GM11168 (cell line): ENCODE measurements around the gene TDRD12.

Experiments used
- in situ Hi-C: fragments of 300-500 bp; cut with MboI; formaldehyde crosslinking; loops from one replicate; pipeline ENCODE4 v1.12.0; 2022; ENCODE audit warnings: low sequenced_read_pairs; ENCODE audit not compliant: unreplicated experiment

TDRD12 gene

DNA sequence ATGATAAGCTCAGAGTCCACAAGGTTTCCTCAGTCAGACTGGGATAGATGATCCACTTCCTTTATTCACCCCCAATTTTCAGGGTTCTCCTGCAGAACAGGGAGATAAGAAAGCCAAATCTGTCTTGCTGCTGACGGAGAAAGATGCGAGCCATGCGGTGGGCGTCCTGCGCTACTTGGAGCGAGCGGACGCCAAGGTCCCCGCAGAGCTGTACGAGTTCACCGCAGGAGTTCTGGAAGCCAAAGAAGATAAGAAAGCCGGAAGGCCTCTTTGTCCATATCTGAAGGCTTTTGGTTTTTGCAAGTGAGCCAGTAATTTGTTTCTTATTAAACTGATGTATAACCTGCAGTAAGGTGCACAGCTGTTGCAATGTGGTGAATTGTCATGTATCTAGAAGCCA, 83.3 kb downstream of the TDRD12 start:
- in situ Hi-C loops = no loop called here

DNA sequence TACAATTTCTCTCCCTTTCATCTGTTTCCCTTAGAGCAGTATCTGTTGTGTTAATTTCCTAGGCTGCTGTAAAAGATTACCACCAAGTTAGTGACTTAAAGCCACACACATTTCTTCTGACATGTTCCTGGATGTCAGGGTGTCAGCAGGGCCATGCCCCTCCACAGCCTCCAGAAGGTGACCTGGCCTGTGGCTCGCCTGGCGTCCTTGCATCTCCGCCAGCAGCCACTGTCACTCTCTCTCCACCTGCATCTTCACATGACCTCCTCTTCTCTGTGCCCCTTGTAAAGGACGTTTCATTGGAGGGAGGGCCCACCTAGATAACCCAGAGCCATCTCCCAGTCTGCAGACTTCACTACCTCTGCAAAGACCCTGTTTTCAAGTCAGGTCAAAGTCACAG, 88.7 kb downstream of the TDRD12 start:
- in situ Hi-C loops = no loop called here

DNA sequence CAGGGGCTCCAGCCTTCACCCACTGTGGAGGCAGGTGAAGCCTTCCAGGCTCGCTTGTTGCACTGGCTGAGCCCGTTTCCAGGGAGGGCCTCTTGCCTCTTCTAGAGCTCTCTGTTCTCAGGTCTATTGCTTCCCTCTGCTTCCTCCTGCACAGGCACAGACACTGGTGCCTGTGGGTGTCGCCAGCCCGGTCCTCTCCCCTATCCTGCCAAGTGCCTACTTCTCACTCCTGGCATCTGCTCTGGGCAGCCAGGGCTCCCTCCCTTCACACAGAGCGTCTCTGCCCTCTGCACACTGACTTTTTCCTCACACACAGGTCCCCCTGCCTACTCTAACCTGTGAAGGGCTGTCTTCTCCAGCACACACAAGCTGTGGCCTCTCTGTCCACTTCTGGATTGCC, 89.7 kb downstream of the TDRD12 start:
- in situ Hi-C loops = no loop called here

DNA sequence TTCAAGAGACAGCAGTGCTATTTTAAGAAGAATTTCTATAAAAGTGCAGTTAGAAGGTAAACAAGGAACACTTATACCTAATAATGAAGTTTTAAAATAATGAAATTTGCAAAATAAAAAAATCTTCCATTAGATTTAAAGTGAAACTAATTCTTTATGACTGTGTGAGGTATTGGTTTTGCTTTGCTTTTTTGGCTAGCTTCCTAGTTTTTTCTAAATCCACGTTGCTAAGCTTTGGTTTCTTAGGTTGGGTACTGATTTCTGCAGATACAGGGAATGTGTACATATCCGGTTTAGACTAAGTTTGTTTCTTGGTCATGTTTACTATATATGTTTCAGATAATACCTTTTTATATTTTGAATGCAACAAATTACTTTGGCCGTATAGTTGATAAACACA, 90.2 kb downstream of the TDRD12 start:
- in situ Hi-C loops = no loop called here

DNA sequence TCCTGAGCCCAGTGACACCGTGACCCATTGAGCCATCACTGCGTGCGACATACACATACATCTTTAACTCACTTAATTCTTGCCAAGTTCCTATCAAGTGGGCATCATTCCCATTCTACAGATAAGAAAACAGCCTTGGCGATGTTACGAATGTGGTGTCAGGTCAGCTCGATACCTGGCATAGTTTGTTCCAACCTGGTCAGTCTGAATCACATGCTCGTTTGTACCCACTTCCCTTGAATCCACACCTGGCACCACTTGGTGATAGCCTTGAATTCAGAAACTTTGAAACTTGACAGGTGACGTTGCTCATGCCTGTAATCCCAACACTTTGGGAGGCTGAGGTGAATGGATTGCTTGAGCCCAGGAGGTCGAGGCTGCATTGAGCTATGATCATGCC, 90.9 kb downstream of the TDRD12 start:
- in situ Hi-C loops = no loop called here

- in situ Hi-C loops = no loop called here
These were observed 91.6 kb downstream of the TDRD12 start for GRCh38 chr19:32811151-32811550.

- in situ Hi-C loops = no loop called here
These were observed 92.5 kb downstream of the TDRD12 start for GRCh38 chr19:32812036-32812435.

DNA sequence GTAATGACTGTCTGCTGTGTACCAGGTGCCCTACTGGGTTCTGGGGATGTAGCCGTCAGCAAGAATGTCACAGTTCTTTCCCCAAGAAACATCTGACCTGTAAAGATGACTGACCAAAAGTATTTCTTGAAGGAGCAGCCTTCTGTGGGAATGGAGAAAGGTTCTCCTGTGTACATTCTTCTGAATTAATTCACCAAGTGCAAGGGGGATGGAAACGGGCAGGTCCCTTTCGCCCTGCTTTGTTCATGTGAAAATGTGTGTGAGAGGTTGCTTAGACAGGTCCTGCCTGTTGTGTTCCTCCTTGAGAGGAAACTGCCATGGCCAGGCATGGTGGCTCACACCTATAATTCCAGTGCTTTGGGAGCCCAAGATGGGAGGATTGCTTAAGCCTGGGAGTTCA, 93.0 kb downstream of the TDRD12 start:
- in situ Hi-C loops = no loop called here

DNA sequence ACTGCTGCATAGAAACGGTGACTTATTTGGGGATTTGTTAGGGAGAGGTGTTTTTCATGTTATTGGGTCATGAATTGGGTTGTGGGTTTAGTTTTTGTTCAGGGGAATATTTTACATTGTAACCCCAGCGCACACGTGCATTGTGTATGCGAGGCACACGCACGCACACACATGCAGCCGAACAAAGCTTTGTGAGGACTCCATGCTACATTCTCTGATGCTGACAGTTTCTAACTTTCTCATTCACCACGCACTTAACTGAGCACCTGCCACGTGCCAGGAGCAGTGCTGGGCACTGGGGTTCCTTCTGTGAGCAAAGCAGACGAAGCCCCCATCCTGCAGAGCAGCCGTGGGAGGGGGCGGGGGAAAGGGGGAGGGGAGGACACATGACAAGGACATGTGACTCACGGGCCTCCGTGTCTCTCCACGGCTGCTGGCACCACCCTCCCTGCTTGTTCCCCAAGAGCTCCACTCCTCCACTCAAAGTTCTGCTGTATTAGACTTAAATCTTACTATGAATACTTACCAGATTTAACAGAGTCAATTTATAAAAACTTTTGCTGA, 94.4 kb downstream of the TDRD12 start:
- in situ Hi-C loops = no loop called here

DNA sequence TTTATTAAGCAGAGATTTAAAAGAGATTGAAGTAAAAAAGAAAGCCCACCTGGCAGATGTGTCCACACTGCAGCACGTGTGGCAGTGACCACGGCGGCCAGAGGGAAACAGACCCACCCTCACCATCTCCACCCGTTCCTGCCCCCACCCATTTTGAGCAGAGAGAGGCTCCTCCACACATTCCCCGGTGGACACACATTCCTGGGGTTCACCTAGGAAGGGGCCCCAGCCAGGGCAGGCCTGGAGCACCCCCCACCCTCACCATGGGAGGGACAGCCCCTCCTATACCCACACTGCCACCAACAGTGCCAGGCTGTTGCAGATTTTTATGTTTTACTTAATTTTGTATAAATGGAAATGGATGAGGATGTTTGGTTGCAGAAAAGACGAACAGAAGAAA, 95.1 kb downstream of the TDRD12 start:
- in situ Hi-C loops = no loop called here

DNA sequence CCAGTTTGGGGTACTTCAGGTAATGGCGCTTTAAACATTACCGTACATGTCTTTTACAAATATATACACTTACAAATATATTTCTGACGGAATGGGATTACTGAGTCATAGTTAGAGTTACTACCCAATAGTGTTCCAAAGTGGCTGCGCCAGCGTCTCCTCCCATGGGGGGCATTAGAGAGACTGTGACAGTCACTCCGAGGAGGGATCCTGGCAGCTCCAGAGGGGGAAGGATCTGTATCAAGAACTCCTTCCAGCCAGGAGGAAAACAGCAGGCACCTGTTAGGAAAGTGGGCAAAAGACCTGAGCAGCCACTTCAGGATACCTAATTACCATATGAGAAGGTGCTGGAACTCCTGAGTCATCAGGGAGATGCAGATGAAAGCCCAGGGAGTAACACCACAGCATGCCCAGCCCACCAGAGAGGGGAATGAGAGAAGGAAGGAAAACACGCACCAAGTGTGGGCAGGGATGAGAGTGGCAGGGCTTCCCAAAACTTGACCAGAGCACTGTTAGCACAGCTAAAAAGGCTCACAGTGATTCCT, 97.1 kb downstream of the TDRD12 start:
- in situ Hi-C loops = no loop called here

- in situ Hi-C loops = no loop called here
These were observed 98.3 kb downstream of the TDRD12 start for GRCh38 chr19:32817569-32818476.

DNA sequence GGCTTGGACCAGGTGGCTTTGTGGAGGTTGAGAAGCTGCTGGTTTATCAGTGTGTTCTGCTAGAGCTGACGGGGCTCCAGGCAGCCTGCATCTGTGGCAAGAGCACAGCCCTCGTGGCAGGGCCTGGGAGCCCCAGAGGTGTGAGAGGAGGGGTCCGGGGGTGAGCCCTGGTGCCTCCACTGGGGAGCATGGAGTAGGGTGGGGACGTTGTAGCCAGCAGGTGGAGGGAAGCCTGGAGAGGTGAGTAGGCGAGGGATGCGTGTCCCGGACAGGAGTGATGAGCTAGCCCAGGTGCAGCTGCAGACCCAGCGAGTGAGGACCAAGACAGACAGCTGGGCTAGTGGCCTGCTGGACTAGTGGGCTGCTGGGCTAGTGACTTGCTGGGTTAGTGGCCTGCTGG, 99.0 kb downstream of the TDRD12 start:
- in situ Hi-C loops = no loop called here

DNA sequence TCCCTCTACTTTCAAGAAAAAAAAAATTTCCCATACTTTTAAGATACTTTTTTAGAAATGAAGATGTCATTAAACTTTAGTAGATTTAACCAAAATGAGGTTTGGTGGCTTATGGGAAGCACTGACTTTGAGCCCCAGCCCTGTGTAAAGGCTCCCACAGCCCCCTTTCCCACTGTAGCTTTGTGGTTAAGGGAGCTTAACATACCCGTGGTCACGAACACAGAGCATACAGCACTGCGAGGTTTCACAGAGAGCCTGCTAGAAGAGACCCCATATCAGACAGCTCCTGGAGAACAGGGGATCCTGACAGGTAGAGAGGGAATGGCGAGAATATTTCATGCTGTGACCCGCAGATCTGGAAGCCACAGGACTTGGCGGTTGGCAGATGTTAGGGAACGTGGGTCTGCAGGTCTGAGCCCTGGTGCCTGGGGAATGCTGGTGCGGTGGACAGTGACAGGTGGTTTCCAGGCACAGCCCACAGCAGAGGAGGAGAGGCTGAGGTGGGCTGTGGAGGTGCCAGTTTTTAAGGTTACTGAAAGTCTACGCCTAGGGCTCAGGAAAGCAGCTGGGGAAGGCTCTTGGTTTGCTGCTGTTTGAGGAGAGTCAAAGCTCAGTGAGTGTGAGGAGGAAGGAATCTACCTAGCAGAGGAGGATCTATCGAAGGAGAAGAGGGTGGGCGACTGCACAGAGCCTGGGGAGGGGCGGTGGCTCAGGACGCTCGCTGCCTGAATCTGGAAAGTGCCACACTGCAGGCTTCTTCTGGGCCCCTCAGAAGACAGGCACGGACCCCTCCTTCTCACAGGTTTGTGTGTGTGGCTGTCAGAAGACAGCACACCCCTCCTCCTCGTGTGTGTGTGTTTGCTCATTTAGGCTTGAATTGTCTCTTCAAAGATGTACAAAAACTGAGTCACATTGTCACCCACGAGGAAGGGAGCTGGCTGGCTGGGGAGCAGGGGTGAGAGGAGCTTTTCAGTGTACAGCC, 100.1 kb downstream of the TDRD12 start:
- in situ Hi-C loops = no loop called here

DNA sequence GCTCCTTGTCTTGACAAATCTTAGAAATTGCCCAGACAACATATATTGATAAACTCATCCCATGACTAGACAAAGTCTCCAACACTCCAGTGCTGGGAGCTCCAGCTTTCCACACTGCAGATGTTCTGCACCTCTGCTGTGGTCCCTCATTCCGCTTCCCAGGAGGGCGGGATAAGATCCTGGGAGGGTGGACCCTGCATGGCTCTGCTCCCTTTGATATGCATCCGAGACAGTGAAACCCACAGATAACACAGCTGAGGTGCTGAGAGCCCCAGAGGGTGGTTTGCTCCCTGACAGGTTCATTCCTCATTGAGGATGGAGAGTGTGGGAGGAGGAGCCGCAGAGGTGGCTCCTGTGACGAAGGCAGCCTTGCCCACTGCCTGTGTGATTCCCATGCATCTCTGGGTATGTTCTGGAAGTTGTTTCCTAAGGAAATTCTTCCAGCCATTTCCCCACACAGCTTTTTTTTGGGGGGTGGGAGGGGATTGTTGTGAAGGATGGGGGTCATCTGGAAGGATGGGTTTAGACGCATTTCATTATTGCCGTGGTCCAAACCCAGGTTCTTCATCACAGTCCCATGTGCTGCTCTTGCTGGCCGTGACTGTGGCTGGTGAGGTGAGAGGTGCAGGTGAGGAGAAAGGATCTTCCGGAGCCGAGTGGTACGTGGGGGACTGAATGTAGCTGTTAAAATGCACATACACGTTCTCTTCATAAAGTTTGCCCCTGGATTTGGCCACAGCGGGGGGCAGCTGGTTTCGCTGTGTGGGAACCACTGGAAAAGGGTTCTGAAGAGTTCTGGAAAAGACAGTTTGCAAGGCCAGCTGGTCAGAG, 103.6 kb downstream of the TDRD12 start:
- in situ Hi-C loops = no loop called here

- in situ Hi-C loops = no loop called here
These were observed 104.2 kb downstream of the TDRD12 start for GRCh38 chr19:32823747-32824102.

DNA sequence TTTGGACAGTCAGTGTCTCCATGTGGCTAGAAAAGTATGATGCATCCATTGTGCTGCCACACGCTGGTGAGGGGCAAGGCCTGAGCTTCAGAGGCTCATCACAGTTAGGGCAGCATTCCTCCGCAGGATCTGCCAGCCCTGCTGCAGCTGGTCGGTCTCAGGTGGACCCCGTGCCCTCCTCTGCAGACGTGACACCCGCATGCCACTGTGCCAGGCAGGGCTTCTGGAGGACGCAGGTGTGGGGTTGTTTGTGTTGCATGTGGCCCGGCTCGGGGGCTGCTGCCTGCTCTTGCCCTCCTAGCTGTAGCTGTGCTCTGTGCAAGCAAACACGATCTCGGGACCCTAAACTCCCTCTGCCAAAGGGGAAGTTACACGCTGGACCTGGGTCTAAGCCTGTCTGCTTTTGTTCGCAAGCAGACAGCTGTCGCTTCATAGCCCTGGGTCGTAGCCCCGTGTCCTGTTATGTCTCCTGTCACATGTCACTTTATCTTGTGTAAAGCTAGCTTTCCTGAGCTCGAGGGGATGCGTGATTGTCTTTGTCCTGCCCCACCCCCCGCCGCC, 104.7 kb downstream of the TDRD12 start:
- in situ Hi-C loops = no loop called here

DNA sequence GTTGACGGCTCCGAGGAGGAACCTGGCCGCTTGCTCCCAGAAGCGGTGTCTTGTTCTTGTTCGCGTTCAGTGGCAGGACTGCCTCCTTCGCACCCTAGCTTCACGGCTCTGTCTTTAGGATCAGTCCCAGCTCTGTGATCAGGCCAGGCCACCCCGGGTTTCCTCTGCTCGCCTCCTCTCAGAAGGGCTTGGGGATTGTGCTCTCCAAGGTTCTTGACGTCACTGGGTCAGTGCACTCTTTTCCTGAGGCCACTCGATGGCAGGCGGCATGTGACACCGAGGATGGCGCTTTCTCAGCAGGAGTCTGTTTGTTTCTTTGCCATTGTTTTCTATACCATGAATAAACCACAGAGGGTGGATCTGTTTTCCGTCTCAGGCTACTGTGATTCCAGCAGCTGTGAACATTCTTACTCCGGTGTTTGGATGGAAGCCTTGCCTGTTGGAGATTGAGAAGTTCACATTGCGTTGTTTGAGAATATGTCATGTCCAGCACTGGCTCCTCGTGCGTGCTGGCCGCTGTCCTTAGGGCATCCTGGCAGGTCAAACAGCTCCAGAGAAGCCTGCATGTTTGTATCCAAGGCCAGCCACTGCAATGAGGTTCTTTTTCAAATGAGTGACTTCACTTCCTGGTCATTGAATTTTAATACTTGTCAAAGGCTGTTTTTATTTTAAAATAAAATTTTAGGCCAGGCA, 105.5 kb downstream of the TDRD12 start:
- in situ Hi-C loops = no loop called here

DNA sequence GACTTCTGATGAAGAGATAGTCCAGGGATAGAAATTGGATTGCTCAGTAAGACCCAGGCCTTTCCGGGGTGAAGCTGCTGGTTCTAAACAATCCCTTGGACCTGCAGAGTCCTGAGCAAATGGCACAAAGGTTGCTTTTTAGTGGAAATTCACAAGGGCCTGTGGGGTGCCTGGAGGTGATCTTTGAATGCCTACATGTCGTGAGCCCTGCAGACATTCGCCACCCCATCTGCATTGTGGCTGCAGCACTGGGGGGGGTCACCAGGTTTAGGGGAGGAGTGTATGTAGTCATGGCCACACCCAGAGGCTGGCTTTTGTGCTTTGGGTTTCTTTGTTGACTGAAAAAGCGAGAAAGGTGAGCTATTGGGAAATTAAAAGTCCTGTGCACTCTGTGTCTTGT, 108.6 kb downstream of the TDRD12 start:
- in situ Hi-C loops = no loop called here
